GM23338 (cell line): Measurements from ENCODE around the gene CNN2. TPM values are rescaled to one million over a fixed set of nuclear protein-coding genes. Genes with fewer than 3 reads are reported as not detected.

Experiments
- ATAC-seq: fragments of 200-7000 bp; cut with Tn5 transposase; 3 replicates; pipeline ENCODE4 v1.9.1; 2020
- DNase-seq: peaks from one replicate; pipeline ENCODE4 v3.0.0-alpha.2; 2015; ENCODE audit warnings: low spot score
- H2AFZ ChIP-seq: fragments of 200-600 bp; sonication (generic); 2 replicates; pipeline ENCODE4 v1.8.0; 2016; ENCODE audit warnings: antibody characterized with exemption, mild to moderate bottlenecking, moderate library complexity
- H3F3A ChIP-seq: fragments of 200-600 bp; sonication (generic); replicated peaks from 2 replicates; pipeline ENCODE4 v1.8.0; 2017; ENCODE audit warnings: antibody characterized with exemption, mixed run types, low read depth
- H3K27ac ChIP-seq: fragments of 200-600 bp; sonication (generic); 2 replicates; pipeline ENCODE4 v1.6.1; 2016; ENCODE audit warnings: low read depth
- H3K27me3 ChIP-seq: fragments of 200-600 bp; sonication (generic); 2 replicates; pipeline ENCODE4 v1.8.0; 2016; ENCODE audit warnings: mild to moderate bottlenecking, mixed run types, moderate library complexity; ENCODE audit not compliant: insufficient read depth
- H3K36me3 ChIP-seq: fragments of 200-600 bp; sonication (generic); 2 replicates; pipeline ENCODE4 v1.8.0; 2016; ENCODE audit warnings: mild to moderate bottlenecking; ENCODE audit not compliant: insufficient read depth
- H3K4me1 ChIP-seq: fragments of 200-600 bp; sonication (generic); 2 replicates; pipeline ENCODE4 v1.8.0; 2016; ENCODE audit warnings: mild to moderate bottlenecking, moderate library complexity; ENCODE audit not compliant: insufficient read depth
- H3K4me2 ChIP-seq: fragments of 200-600 bp; sonication (generic); 2 replicates; pipeline ENCODE4 v1.7.1; 2017; ENCODE audit warnings: mixed run types
- H3K4me3 ChIP-seq: fragments of 200-600 bp; sonication (generic); 2 replicates; pipeline ENCODE4 v1.6.1; 2016; ENCODE audit warnings: mixed run types
- H3K79me2 ChIP-seq: fragments of 200-600 bp; sonication (generic); replicated peaks from 2 replicates; pipeline ENCODE4 v1.8.0; 2017; ENCODE audit warnings: mild to moderate bottlenecking; ENCODE audit not compliant: insufficient read depth
- H3K9me2 ChIP-seq: fragments of 200-600 bp; sonication (generic); 2 replicates; pipeline ENCODE4 v1.8.0; 2017; ENCODE audit not compliant: insufficient read depth
- H4K20me1 ChIP-seq: fragments of 200-600 bp; sonication (generic); replicated peaks from 2 replicates; pipeline ENCODE4 v1.8.0; 2017; ENCODE audit warnings: mild to moderate bottlenecking; ENCODE audit not compliant: insufficient read depth
- H3K27ac Mint-ChIP-seq: 2 replicates; pipeline ENCODE4 v1.8.0; 2020; ENCODE audit warnings: inconsistent platforms, mild to moderate bottlenecking, moderate library complexity, mixed read lengths
- H3K27me3 Mint-ChIP-seq: 3 replicates; pipeline ENCODE4 v1.8.0; 2022; ENCODE audit warnings: low read depth, mild to moderate bottlenecking, moderate library complexity, mixed read lengths, inconsistent platforms; ENCODE audit not compliant: insufficient read depth, poor library complexity
- H3K36me3 Mint-ChIP-seq: 3 replicates; pipeline ENCODE4 v1.8.0; 2021; ENCODE audit warnings: low read depth, mild to moderate bottlenecking, inconsistent platforms, moderate library complexity, mixed read lengths
- H3K4me1 Mint-ChIP-seq: 3 replicates; pipeline ENCODE4 v1.8.0; 2020; ENCODE audit warnings: mild to moderate bottlenecking, inconsistent platforms, mixed read lengths
- H3K4me3 Mint-ChIP-seq: 3 replicates; pipeline ENCODE4 v1.8.0; 2021; ENCODE audit warnings: moderate library complexity, mild to moderate bottlenecking, inconsistent platforms, mixed read lengths
- H3K9me3 Mint-ChIP-seq: 3 replicates; pipeline ENCODE4 v1.8.0; 2020; ENCODE audit warnings: moderate library complexity, mild to moderate bottlenecking, inconsistent platforms, mixed read lengths
- CTCF ChIP-seq, 2 experiments: fragments of 200-600 bp in 1 of 2; sonication (generic) in 1 of 2; conservative IDR thresholded peaks; 2 replicates each; pipeline versions ENCODE4 v1.5.1 to v1.6.1; 2016 to 2017; ENCODE audit warnings: antibody characterized with exemption in 2 of 2, low read depth in 2 of 2, mild to moderate bottlenecking in 2 of 2, moderate library complexity in 1 of 2
- EZH2 ChIP-seq: fragments of 200-600 bp; sonication (generic); IDR thresholded peaks from one replicate; pipeline ENCODE4 v1.8.0; 2017; ENCODE audit warnings: antibody characterized with exemption, mild to moderate bottlenecking, low read depth; ENCODE audit not compliant: unreplicated experiment
- JUNB ChIP-seq: IDR thresholded peaks from one replicate; pipeline ENCODE4 v1.6.1; 2016; ENCODE audit warnings: antibody characterized with exemption; ENCODE audit not compliant: unreplicated experiment
- NANOG ChIP-seq: IDR thresholded peaks from 2 replicates; pipeline ENCODE4 v1.6.1; 2016; ENCODE audit warnings: antibody characterized with exemption, borderline replicate concordance
- REST ChIP-seq: IDR thresholded peaks from one replicate; pipeline ENCODE4 v1.6.1; 2018; ENCODE audit warnings: antibody characterized with exemption; ENCODE audit not compliant: unreplicated experiment
- ZNF462 ChIP-seq: fragments of 250-450 bp; sonication (Bioruptor Pico); IDR thresholded peaks from 2 replicates; pipeline ENCODE4 v1.5.0; 2020; ENCODE audit warnings: mild to moderate bottlenecking, moderate library complexity
- polyA plus RNA-seq: library from polyadenylated mRNA; unstranded; fragments of >200 nt; fragmentation: Nextera tagmentation; extraction: Ambion mirVana; gene quantifications from 2 replicates; pipeline ENCODE4 v1.2.1, GENCODE V29; 2016
- total RNA-seq: library from RNA; depleted of rRNA; stranded (reverse); fragments of >200 nt; shearing (Covaris generic); gene quantifications from 2 replicates; pipeline ENCODE4 v1.2.3, GENCODE V29; 2014

The CNN2 gene
- total and polyA plus RNA-seq, 2 experiments from 2014 or later = 330 to 392 TPM

GRCh38 chr19:1042689-1043511 lies 16.5 kb downstream of the CNN2 start:
- Histone ChIP-seq H3K36me3 (0 out of 2 replicates have a peak, but pooled peaks cover 2% of the 10 kb centered on the region), H3K27ac (no peak overlapping the region), H4K20me1 (no peaks in the 10 kb centered on the region), H3K79me2 (no peaks in the 10 kb centered on the region), H2AFZ (no peak overlapping the region), H3K27me3 (no peaks in the 10 kb centered on the region), H3K9me2 (no peaks in the 10 kb centered on the region), H3K4me1 (peaks cover 10% of the 10 kb centered on the region), H3K4me3 (no peak overlapping the region), H3K4me2 (no peak overlapping the region), H3F3A (peaks cover 26% of the 10 kb centered on the region)
- ATAC-seq (no peak), DNase-seq (no peak)
- TF ChIP-seq CTCF (conservative IDR thresholded peaks at IDR 0.05; ENCODE audit: low read depth in 2 of 2) (no peak), NANOG (no peak), JUNB (no peak), ZNF462 (no peak), REST (no peak), EZH2 (no peak)
- peaks cover 35% of the 10 kb centered on the region for H3K27me3 Mint-ChIP-seq
- peaks cover 2% of the 10 kb centered on the region; the same call in 1 of the 3 replicates for H3K9me3 Mint-ChIP-seq
- H3K4me3 Mint-ChIP-seq = no peak overlapping the region
- H3K27ac Mint-ChIP-seq = no peak overlapping the region
- peaks cover 13% of the 10 kb centered on the region for H3K4me1 Mint-ChIP-seq
- peaks cover 22% of the 10 kb centered on the region for H3K36me3 Mint-ChIP-seq
